Muscle of arm (tissue), 12 donors: ENCODE results near the gene GNMT. TPM values are rescaled to one million over a fixed set of nuclear protein-coding genes. Genes with fewer than 3 reads are reported as not detected.

Experiments used
- DNase-seq: peaks from one replicate; pipeline ENCODE4 v3.0.0-alpha.2; 2013
- polyA plus RNA-seq, 12 donors: library from polyadenylated mRNA; unstranded; fragments of 120-200 nt; gene quantifications; one replicate each; pipeline ENCODE4 v1.2.1, GENCODE V29; 2013; ENCODE audit not compliant: insufficient read length in 12 of 12

GNMT gene
- polyA plus RNA-seq, 12 donors: 0.23 to 0.88 (median 0.40) TPM; not detected in 2

GRCh38 chr6:43012364-43012763 lies 51.8 kb downstream of the GNMT start:
- DNase-seq: no peak

- no peak for DNase-seq
Observed at GRCh38 chr6:43013097-43013842, 52.7 kb downstream of the GNMT start.

Other genes starting within 250 kb of the GNMT start
- gene PRPH2, start 238.2 kb upstream of the GNMT start, polyA plus RNA-seq: 1 to 10 TPM in 11 of 12 donors, not detected in 1; 2.4 to 7.9 (median 5.2) TPM
- gene TBCC, start 214.7 kb upstream of the GNMT start, polyA plus RNA-seq: 10 to 100 TPM in 11 of 12 donors, not detected in 1; 12.9 to 25.0 (median 14.2) TPM
- 100 to 1,000 TPM in 1 of 12 donors, 10 to 100 TPM in 11; 11.7 to 127 (median 14.3) TPM for gene BICRAL, start 178.7 kb upstream of the GNMT start, polyA plus RNA-seq
- 100 to 1,000 TPM in 1 of 12 donors, 10 to 100 TPM in 11; 51.3 to 224 (median 80.8) TPM for gene RPL7L1, start 81.1 kb upstream of the GNMT start, polyA plus RNA-seq
- under 1 TPM in 1 of 12 donors, not detected in 11; 0.44 TPM for gene PTCRA, start 44.7 kb upstream of the GNMT start, polyA plus RNA-seq
- gene CNPY3, start 31.3 kb upstream of the GNMT start, polyA plus RNA-seq: 10 to 100 TPM in 11 of 12 donors, not detected in 1; 21.5 to 35.1 (median 26.3) TPM
- gene PEX6, start 18.4 kb downstream of the GNMT start, polyA plus RNA-seq: 10 to 100 TPM in 10 of 12 donors, 1 to 10 TPM in 1, not detected in 1; 7.7 to 26.6 (median 18.1) TPM
- 10 to 100 TPM in 11 of 12 donors, not detected in 1; 40.0 to 58.7 (median 43.7) TPM for gene PPP2R5D, start 23.8 kb downstream of the GNMT start, polyA plus RNA-seq
- gene MEA1, start 53.2 kb downstream of the GNMT start, polyA plus RNA-seq: 10 to 100 TPM in 11 of 12 donors, not detected in 1; 38.6 to 59.5 (median 44.8) TPM
- gene KLHDC3, start 53.5 kb downstream of the GNMT start, polyA plus RNA-seq: 100 to 1,000 TPM; 120 to 250 (median 193) TPM
- 10 to 100 TPM in 11 of 12 donors, not detected in 1; 27.3 to 53.6 (median 47.8) TPM for gene RRP36, start 60.9 kb downstream of the GNMT start, polyA plus RNA-seq
- gene CUL7, start 93.1 kb downstream of the GNMT start, polyA plus RNA-seq: 10 to 100 TPM in 11 of 12 donors, not detected in 1; 24.3 to 48.6 (median 37.9) TPM
- gene MRPL2, start 98.7 kb downstream of the GNMT start, polyA plus RNA-seq: 10 to 100 TPM in 11 of 12 donors, not detected in 1; 35.2 to 51.9 (median 41.8) TPM
- 10 to 100 TPM in 11 of 12 donors, not detected in 1; 17.6 to 54.7 (median 24.4) TPM for gene KLC4, start 98.9 kb downstream of the GNMT start, polyA plus RNA-seq
- gene PTK7, start 115.6 kb downstream of the GNMT start, polyA plus RNA-seq: 100 to 1,000 TPM in 2 of 12 donors, 10 to 100 TPM in 9, not detected in 1; 35.2 to 193 (median 63.8) TPM
- 100 to 1,000 TPM in 1 of 12 donors, 10 to 100 TPM in 11; 34.9 to 100 (median 45.3) TPM for gene SRF, start 210.5 kb downstream of the GNMT start, polyA plus RNA-seq
- 10 to 100 TPM in 10 of 12 donors, 1 to 10 TPM in 1, not detected in 1; 6.9 to 40.8 (median 14.7) TPM for gene CUL9, start 221.4 kb downstream of the GNMT start, polyA plus RNA-seq